WTC11 (cell line): ENCODE results near the gene IGLL5. TPM values are rescaled to one million over a fixed set of nuclear protein-coding genes. Genes with fewer than 3 reads are reported as not detected.
"Not testable (repeated sequence)": the region's sequence is repeated elsewhere in the genome, so short reads cannot be mapped to it uniquely, and the experiment has no call there.

ENCODE experiments used
- ATAC-seq: fragments of 200-7000 bp; cut with Tn5 transposase; 2 replicates; pipeline ENCODE4 v1.10.0; 2021; ENCODE audit warnings: mild to moderate bottlenecking, moderate library complexity
- CTCF ChIA-PET: fragments of 300-600 bp; sonication (Branson Sonifier 250); formaldehyde crosslinking; loops from one replicate; lab custom pipeline; 2021; ENCODE audit warnings: antibody characterized with exemption; lab: Charles Lee
- POLR2A ChIA-PET: fragments of 350-600 bp; sonication (Branson Sonifier 250); formaldehyde crosslinking; loops from one replicate; lab custom pipeline; 2021; ENCODE audit warnings: antibody characterized with exemption; lab: Charles Lee
- DNase-seq: peaks from one replicate; pipeline ENCODE4 v3.0.0; 2021; ENCODE audit warnings: low spot score
- H3K27ac Mint-ChIP-seq: 2 replicates; pipeline ENCODE4 v1.8.0; 2021; ENCODE audit warnings: mixed read lengths
- H3K27me3 Mint-ChIP-seq: 2 replicates; pipeline ENCODE4 v1.8.0; 2021; ENCODE audit warnings: low read depth, mild to moderate bottlenecking, moderate library complexity, mixed read lengths
- H3K36me3 Mint-ChIP-seq: 2 replicates; pipeline ENCODE4 v1.8.0; 2021; ENCODE audit warnings: mixed read lengths
- H3K4me1 Mint-ChIP-seq: 2 replicates; pipeline ENCODE4 v1.8.0; 2022; ENCODE audit warnings: mixed read lengths
- H3K4me3 Mint-ChIP-seq: 2 replicates; pipeline ENCODE4 v1.8.0; 2021; ENCODE audit warnings: mild to moderate bottlenecking, moderate library complexity, mixed read lengths
- H3K9me3 Mint-ChIP-seq: 2 replicates; pipeline ENCODE4 v1.8.0; 2021; ENCODE audit warnings: mixed read lengths
- E2F1 ChIP-seq: sonication (generic); formaldehyde crosslinking; IDR thresholded peaks from 2 replicates; pipeline ENCODE4 v1.8.0; 2022; ENCODE audit warnings: mild to moderate bottlenecking, missing genetic modification reagents
- FOXJ3 ChIP-seq: sonication (generic); formaldehyde crosslinking; IDR thresholded peaks from 2 replicates; pipeline ENCODE4 v1.9.0; 2021; ENCODE audit warnings: missing genetic modification reagents, mild to moderate bottlenecking, borderline replicate concordance
- JAZF1 ChIP-seq: fragments of 250-450 bp; sonication (Bioruptor Pico); IDR thresholded peaks from 2 replicates; pipeline ENCODE4 v1.9.0; 2021; ENCODE audit warnings: moderate library complexity, mild to moderate bottlenecking, inconsistent platforms
- KAT7 ChIP-seq: sonication (generic); formaldehyde crosslinking; IDR thresholded peaks from 2 replicates; pipeline ENCODE4 v1.8.1; 2023; ENCODE audit warnings: missing genetic modification reagents, mild to moderate bottlenecking, borderline replicate concordance
- NR1H2 ChIP-seq: sonication (generic); formaldehyde crosslinking; IDR thresholded peaks from 2 replicates; pipeline ENCODE4 v1.9.0; 2021; ENCODE audit warnings: mild to moderate bottlenecking, moderate library complexity, missing genetic modification reagents
- RELA ChIP-seq: sonication (generic); formaldehyde crosslinking; IDR thresholded peaks from 2 replicates; pipeline ENCODE4 v1.8.1; 2022; ENCODE audit warnings: missing genetic modification reagents, mild to moderate bottlenecking, borderline replicate concordance
- SMAD3 ChIP-seq: sonication (generic); formaldehyde crosslinking; IDR thresholded peaks from 2 replicates; pipeline ENCODE4 v1.8.0; 2022; ENCODE audit warnings: missing genetic modification reagents, mild to moderate bottlenecking, borderline replicate concordance
- SMAD4 ChIP-seq: sonication (generic); formaldehyde crosslinking; IDR thresholded peaks from 2 replicates; pipeline ENCODE4 v1.8.0; 2022; ENCODE audit warnings: mild to moderate bottlenecking, missing genetic modification reagents
- TP53 ChIP-seq: sonication (generic); formaldehyde crosslinking; IDR thresholded peaks from 2 replicates; pipeline ENCODE4 v1.8.1; 2023; ENCODE audit warnings: mild to moderate bottlenecking, missing genetic modification reagents
- ZNF232 ChIP-seq: sonication (generic); formaldehyde crosslinking; IDR thresholded peaks from 2 replicates; pipeline ENCODE4 v1.8.0; 2022; ENCODE audit warnings: mild to moderate bottlenecking, missing genetic modification reagents
- ZNF425 ChIP-seq: fragments of 250-450 bp; sonication (Bioruptor Pico); conservative IDR thresholded peaks from 2 replicates; pipeline ENCODE4 v1.9.0; 2021; ENCODE audit warnings: mild to moderate bottlenecking
- total RNA-seq: library from RNA; stranded (reverse); gene quantifications from 3 replicates; pipeline ENCODE4 v1.2.3, GENCODE V29; 2021
- TF ChIP-seq, protein P1 (sequence below): sonication (generic); formaldehyde crosslinking; IDR thresholded peaks from 2 replicates; pipeline ENCODE4 v1.8.1; 2023; ENCODE audit warnings: mild to moderate bottlenecking, missing genetic modification reagents

IGLL5 gene
- total RNA-seq, 1 experiment from 2014 or later, result not detected

DNA sequence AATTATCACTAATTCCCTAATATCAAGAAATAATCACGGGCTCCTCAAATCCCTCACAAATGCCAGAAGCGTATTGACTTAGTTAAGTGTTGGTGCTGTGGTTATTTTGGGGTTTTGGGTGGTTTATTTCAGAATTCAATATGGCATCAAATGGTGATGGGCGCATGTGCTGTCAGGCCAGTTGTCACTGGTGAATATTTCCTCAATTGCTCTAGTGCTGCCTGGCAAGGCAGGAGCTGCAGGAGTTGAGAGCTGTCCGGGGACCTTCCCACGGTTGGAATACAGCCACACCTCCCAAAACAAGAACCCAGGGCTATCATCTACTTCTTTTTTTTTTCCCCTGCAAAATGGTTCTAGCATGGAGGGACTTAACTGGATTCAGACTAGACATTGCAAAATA lies 10.3 kb downstream of the IGLL5 start (continued):
- TF ChIP-seq SMAD3 (CRISPR knock-in tag), result no peak
- no peak for TF ChIP-seq SMAD4 (CRISPR knock-in tag)
- TF ChIP-seq NR1H2 (CRISPR knock-in tag), result no peak
- TF ChIP-seq ZNF232 (CRISPR knock-in tag), result no peak
- no peak for TF ChIP-seq JAZF1 (CRISPR knock-in tag)
- TF ChIP-seq E2F1 (CRISPR knock-in tag), result no peak
- TF ChIP-seq, protein P1, sequence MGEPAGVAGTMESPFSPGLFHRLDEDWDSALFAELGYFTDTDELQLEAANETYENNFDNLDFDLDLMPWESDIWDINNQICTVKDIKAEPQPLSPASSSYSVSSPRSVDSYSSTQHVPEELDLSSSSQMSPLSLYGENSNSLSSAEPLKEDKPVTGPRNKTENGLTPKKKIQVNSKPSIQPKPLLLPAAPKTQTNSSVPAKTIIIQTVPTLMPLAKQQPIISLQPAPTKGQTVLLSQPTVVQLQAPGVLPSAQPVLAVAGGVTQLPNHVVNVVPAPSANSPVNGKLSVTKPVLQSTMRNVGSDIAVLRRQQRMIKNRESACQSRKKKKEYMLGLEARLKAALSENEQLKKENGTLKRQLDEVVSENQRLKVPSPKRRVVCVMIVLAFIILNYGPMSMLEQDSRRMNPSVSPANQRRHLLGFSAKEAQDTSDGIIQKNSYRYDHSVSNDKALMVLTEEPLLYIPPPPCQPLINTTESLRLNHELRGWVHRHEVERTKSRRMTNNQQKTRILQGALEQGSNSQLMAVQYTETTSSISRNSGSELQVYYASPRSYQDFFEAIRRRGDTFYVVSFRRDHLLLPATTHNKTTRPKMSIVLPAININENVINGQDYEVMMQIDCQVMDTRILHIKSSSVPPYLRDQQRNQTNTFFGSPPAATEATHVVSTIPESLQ, result no peak
- TF ChIP-seq KAT7 (CRISPR knock-in tag), result no peak
- no peak for TF ChIP-seq RELA (CRISPR knock-in tag)
- TF ChIP-seq ZNF425 (CRISPR knock-in tag), result no peak
- no peak for TF ChIP-seq FOXJ3 (CRISPR knock-in tag)
- no peak for TF ChIP-seq TP53 (CRISPR knock-in tag)

- H3K9me3 Mint-ChIP-seq, DNase-seq, H3K4me3 Mint-ChIP-seq, H3K27ac Mint-ChIP-seq, POLR2A ChIA-PET, ATAC-seq, H3K4me1 Mint-ChIP-seq, H3K36me3 Mint-ChIP-seq: not testable (repeated sequence)
- peaks cover 76% of the 10 kb centered on the region for H3K27me3 Mint-ChIP-seq
- CTCF ChIA-PET, result interaction anchor here (0.9 kb wide), 1 partner anchor 38 kb away, joined by 3 read pairs; no protein-coding TSS in a partner anchor
Observed at GRCh38 chr22:22898411-22898950, 10.9 kb downstream of the IGLL5 start.

DNA sequence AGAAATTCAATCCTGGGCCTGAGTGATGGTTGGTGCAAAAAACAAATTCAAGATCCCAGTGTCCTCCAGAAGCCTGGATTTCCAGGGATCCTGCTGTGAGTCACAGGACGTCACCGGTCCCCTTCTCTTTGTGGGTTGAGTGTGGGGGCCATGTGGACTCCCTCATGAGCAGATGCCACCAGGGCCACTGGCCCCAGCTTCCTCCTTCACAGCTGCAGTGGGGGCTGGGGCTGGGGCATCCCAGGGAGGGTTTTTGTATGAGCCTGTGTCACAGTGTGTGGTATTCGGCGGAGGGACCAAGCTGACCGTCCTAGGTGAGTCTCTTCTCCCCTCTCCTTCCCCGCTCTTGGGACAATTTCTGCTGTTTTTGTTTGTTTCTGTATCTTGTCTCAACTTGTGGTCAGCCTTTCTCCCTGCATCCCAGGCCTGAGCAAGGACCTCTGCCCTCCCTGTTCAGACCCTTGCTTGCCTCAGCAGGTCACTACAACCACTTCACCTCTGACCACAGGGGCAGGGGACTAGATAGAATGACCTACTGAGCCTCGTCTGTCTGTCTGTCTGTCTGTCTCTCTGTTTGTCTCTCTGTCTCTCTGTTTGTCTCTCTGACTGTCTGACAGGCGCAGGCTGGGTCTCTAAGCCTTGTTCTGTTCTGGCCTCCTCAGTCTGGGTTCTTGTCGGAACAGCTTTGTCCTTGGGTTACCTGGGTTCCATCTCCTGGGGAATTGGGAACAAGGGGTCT lies 11.9 kb downstream of the IGLL5 start:
- H3K9me3 Mint-ChIP-seq, DNase-seq, H3K4me1 Mint-ChIP-seq, H3K36me3 Mint-ChIP-seq, CTCF ChIA-PET, H3K4me3 Mint-ChIP-seq, ATAC-seq, POLR2A ChIA-PET, H3K27ac Mint-ChIP-seq: not testable (repeated sequence)
- peaks cover 81% of the 10 kb centered on the region for H3K27me3 Mint-ChIP-seq

GRCh38 chr22:22900527-22901205 lies 13.1 kb downstream of the IGLL5 start:
- H3K9me3 Mint-ChIP-seq, H3K27ac Mint-ChIP-seq, H3K36me3 Mint-ChIP-seq, DNase-seq, POLR2A ChIA-PET, H3K4me3 Mint-ChIP-seq, H3K4me1 Mint-ChIP-seq, ATAC-seq: not testable (repeated sequence)
- peaks cover 76% of the 10 kb centered on the region for H3K27me3 Mint-ChIP-seq
- CTCF ChIA-PET, result interaction anchor here (3.2 kb wide), 1 partner anchor 16 kb away, joined by 25 read pairs; no protein-coding TSS in a partner anchor
